ENCODE data around the gene OR14I1.

Gene OR14I1

DNA sequence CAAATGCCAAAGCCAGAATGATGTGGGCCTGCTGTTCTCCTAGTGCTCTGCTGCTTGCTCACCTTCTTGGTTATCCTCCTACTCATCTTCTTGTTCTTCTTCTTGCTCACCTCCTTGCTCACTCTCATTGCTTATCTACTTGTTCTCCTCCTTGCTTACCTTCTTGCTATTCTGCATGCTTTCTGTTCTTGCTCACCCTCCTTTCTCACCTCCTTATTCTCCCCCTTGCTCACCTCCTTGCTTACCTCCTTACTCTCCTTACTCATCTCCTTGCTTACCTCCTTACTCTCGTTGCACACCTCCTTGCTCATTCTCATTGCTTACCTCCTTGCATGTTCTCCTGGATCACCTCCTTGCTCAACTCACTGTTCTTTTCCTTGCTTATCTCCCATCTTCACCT is at the start of gene OR14I1:
Gene OR14I1, minus strand, starts transcription at position 53 of the 400 bp plus-strand sequence.
- no peak for DNase-seq

DNA sequence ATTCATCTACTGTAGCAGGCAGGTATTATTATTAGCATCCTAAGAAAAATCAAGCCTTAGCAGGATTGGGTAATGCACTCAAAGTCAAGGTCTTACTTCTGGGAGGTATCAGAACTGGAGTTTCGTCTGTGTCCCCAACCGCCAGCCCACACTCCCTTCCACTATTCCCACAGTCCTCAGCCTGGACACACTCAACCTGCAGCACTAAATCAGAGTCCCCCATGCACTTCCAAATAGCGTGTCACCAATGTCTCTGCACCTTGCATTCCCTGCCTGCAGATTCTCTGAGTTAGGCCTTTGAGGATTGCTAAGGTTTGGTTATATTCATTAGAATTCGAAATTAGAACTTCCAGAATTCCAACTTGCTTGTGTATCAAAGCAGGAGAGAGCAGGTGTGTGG is 49.1 kb upstream of the OR14I1 start:
- DNase-seq = no peak

DNA sequence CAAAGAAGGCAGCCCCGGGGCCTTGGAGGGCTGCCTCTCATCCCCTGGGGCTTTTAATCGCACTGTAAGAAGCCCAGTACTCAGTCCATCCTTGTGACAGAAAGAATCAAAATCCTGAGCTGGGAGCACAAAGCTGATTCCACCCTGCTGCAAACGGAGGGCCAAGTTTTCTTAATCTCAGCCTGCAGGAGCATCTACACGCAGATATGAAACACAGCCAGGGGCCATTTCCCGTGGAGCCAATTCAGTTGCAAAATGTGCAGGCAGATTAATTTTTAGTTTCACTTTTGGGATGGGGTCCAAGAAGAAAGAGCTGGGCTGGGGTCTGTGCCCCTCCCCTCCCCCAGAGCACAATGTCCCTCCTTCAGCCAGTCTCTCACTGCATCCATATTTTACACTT is 48.6 kb upstream of the OR14I1 start:
- DNase-seq = no peak

DNA sequence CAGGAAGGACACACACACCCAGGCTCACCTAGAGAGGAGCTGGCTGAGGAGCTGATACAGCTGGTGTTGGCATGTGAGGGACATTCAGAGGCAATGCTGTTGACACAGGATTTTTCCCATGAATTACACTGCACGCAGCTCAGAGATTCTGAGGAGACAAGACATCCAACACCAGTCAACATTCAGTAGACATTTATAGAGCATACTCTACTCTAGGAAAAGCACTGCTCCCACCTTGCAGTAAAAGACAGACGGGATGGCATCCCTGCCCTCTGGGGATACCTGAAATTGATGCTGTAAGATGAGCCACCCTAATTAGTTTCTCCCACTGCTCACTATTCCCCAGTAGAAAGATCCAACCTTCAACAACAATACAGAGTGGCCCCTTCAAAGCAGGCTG is 47.9 kb upstream of the OR14I1 start:
- no peak for DNase-seq

DNA sequence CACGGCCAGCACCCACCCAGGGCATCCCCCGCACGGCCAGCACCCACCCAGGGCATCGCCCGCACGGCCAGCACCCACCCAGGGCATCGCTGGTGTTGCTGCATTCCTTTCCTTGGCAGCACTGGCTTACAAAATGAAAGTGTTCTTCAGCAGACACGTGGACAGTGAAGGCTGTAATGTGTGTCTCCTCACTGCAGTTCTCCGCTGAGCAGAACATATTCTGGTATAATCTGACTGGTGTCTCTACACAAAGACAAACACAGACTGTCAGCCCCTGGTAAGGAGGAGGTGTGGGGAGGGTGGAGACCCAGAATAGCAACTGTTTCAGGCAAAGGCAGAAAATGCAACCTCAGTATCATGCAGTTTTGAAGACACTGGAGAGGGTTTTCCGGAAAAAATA is 45.6 kb upstream of the OR14I1 start:
- DNase-seq = no peak

DNA sequence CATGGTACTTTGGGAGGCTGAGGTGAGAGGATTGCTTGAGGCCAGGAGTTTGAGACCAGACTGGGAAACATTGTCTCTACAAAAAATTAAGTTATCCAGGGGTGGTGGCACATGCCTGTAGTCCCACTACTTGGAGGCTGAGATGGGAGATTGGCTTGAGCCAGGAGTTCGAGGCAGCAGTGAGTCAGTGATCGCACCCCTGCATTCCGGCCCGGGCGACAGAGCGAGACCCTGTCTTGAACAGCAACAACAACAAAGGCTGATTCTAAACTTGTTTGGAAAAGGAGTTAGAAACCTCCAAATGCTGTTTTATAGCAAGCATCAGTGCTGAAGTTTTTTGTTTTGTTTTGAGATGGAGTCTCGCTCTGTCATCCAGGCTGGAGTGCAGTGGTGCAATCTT is 38.3 kb upstream of the OR14I1 start:
- DNase-seq = no peak

DNA sequence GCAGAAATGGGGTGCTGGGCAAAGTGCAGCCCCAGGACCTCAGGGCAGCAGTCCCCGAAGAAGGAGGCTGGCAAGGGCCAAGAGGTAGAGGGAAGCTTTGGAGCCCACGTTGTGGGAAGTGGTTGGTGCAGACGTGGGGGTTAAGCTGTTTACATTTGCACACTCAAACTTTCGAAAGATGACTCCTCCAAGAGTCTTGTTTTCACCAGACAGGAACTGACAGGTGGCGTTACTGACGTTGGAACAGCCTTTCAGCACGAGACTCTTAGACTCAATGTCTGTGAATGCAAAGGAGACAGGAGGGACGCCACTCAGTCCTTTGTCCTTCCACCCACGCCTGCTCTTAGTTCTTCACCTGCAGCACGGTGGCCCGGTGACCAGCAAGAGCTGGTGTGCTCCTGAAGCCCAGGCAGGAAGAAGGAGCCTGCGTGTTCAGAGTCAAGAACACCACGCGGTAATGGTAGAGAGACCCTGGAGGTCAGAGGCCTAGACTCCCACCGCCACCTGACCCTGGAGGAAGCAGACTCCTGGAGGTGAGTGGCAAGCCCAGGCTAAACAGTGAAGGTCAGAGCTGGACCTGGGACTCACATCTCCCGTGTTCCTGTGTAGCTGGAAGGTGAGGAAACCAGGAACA is 37.1 kb upstream of the OR14I1 start:
- peak; percentile 10 for DNase-seq

DNA sequence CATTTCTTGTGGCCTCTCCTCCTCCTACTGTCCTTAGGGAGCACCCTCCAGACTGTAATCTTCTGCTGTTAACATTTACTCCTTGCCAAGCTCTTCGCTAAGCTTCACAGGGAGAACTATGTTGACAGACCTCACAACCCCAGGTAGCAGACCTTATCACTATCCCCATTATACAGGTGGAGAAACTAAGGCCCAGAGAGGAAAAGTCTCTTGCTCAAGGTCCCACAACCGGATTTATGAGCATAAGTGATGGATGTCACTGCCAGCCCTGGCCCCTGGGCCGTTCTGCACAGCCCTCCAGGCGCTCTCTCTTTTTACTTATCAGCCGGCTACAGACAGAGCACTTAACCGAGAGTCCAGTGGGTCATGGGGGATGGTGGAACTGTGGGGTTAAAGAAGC is 34.9 kb upstream of the OR14I1 start:
- no peak for DNase-seq

DNA sequence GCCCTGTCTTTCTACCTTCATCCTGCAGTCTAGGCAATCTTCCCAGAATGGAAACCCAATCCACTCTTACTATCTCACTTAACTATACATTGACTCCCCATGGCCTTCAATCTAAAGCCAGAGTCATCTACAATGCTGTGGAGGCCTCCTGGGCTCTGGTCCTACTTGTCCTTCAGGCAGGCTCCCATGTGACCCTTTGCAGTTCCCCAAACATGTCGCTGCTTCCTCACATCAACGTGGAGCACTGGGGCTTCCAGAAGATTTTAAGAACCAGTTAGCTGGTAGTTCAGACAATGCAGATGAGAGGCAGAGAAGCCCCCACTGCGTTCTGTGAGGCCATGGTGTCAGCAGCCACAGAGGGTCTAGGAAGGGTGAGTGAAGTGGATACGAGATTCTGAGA is 34.4 kb upstream of the OR14I1 start:
- no peak for DNase-seq

DNA sequence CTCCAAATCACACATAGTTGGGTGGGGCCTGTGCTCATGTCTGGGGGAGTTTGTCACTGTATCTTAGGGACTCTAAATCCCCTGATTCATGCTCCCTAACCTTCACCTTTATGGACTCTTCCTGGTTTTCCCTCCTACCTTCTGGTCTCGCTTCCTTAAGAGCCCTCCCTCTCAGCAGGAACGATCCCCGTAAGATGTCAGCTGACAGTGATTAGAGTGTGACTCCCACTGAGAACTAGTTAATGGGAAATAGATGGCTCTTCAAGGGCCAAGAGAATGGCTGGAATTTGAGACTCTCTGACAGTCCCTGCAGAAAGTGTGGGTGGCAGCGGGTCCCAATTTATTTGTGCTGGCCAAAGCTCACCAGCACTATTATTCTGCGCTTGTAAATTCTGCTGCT is 31.0 kb upstream of the OR14I1 start:
- DNase-seq = no peak

DNA sequence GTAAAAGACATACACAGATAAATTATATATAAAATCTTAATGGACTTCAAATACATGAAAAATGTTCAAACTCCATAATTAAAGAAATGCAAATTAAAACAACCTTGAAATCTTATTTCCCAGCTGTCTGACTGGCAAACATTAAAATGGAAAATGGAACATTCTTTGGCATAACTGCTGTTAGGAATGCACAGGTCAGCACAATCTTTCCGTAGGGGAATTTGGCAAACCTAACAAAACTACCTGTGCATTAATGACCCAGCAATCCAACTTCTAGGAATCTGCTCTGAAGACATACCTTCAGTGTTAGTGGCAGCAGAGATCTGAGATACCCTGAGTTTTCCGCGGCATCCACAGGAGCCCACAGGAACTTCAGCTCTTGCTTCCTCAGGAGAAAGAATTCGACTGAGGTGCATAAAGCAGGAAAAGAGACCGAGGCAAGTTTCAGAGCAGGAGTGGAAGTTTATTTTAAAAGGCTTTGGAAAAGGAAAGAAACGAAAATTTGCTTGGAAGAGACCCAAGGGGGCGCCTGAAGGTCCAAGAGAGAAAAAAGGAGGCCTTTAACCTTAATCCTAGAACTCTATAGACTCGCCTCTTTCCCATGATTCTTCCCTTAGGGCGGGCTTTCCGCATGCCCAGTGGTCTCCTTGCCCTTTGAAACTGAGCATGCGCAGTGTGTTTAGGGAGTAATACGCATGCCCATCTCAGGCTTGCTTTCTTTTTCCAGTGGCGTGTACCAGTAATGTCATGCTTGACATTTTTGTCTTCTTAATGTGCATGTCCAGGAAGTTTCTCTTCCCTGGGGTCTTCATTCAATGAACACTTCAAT is 28.2 kb upstream of the OR14I1 start:
- DNase-seq = no peak

DNA sequence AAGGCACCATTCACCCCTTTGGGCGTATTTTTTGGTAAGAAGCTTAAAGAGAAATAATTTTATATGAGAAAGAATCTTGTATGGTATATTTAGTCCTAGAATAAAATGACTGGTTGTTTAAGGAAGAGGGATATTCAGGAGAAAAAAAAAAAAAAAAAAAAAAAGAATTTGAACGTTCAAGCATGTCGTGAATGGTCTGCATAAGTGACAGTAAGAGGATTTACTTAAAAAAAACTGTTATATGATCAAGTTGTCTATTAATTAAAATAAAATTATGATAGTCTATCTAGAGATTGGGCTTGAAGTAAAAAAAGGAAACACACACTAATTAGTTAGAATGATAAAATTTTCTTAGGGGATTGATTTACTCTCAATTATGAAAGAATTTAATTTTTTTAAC is 11.7 kb upstream of the OR14I1 start:
- no peak for DNase-seq

DNA sequence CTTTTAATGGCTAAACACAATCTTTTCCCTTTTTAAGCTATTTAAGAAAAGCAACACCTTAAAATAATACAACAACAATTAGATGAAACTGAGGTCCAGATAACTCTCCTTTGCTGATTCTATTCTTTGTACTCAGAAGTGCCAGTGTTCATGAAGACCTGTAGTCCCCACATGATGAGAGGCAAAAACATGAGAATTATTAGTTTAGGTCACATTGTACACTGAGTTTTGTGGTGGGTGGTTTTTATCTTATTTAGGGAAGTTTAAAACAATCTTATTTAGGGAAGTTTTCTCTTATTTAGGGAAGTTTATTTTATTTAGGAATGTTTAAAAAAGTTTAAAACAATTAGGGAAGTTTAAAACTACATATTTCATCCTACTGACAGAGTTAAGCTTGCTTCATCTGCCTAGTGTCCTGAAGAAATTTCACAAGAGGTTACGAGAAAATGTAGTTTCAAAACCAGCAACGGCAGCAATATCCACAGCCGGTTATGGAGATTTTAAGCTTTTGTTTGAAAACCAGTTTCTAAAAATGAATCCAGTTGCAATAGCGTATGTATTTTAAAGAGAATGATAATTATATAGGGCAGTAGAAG is 7.8 kb upstream of the OR14I1 start:
- peak; percentile 88 for DNase-seq

DNA sequence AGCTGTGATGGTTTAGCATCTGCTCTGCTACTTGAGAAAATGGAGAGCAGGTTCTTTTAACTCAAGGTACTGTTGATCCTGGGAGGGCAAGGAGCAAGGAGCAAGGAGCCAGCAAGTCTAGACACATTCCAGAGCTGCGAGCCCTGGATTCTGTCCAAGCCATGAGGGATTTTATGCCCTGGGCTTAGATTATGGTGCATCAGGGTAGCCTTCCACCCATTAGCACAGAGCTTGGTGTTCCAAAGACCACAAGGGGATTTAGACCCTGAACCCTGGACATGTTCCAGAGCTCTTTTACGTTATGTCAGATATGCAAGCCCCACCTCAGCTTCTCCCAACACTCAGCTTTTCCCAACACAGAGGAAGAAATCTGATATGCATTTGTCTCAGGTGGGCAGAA is 2.0 kb upstream of the OR14I1 start:
- DNase-seq = no peak

DNA sequence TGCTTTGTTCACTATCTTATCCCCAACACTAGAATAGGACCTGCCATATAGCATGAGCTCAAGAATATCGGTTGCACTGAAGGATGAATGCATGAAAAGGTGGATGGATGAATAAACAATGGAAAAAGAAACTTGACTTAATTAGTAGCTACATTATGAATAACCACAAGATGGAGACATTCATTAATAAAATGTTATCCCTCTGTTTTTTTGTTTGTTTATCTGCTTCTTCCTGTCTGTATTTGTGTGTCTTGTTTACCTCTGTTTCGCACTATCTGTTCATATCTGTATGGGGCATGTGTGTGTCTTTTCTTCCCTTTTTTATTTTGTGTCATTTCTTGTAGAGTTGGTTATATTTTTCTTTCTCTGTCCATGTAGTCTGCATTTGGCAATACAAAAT is 1.1 kb upstream of the OR14I1 start:
- no peak for DNase-seq

DNA sequence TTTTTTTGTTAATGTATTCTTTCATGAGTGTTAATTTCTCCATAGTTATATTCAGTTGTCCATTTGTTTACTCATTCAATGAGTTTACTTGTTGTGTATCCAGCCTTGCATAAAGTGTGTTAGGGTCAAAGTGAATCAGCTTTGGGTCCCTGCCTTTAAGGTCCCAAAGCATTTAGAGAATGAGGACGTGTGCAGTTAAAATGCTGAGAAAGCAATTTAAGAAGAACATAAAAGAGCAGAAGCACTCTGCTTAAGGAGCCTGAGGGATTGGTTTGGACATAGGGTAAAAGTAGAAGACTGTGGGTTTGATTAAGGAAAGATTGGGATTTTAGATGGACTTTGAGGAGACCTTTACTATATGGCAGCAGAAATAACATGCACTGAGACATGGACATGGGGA is 3.5 kb downstream of the OR14I1 start:
- no peak for DNase-seq

DNA sequence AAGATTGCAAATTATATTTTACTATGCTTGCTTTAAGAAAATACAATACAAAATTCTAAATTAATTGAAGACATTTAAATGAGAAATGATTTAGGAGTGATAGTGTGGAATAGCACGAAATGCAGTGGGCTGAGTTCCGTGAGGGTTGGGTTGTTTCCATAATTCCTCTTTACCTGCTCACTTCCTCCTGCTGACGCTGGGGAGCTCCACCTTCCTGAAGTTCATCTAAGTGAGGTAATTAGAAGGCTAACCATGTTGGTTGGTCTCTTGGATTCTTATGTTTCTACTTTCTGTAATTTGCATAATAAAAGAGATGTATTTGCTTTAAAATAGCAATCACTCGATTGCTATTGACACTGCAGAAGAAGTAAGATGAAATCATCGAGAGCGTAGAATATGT is 4.7 kb downstream of the OR14I1 start:
- no peak for DNase-seq

DNA sequence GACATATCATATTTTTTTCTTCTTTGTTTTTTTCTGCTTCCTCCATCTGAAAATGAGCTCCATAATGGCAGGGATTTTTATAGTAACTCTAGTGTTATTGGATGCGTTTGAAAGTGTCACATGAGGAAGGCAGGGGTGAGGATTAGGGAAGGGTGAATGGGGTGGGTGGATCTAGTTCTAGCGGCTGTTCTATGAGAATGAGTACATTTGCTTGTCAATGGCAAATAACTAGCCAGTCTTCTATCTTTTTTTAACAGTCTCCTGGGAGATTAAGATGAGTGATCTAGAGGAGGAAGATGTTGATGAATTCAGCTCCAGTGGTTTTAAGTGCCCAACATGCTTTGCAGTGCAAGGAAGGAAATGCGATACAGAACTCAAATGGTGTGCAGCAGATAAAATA is 5.8 kb downstream of the OR14I1 start:
- DNase-seq = no peak

DNA sequence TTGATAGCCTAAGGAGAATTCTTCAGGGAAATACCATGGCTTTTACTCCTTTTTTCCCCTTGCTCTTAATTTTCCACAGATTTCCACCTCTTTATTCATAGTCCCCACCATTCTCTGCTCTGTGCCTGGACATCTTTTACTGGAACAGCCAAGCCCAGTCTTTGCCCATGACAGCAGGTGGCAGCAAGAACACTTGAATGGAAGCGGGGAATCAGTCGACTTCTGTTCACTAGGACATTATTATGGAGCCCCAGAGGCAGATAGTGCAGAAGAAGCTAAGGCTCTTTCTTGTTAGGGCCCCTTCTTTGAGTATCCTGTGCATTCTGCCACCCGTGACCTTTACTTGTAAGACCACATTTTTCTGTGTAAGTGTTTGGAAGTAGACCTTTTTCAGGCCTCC is 6.3 kb downstream of the OR14I1 start:
- peak; percentile 63 for DNase-seq

DNA sequence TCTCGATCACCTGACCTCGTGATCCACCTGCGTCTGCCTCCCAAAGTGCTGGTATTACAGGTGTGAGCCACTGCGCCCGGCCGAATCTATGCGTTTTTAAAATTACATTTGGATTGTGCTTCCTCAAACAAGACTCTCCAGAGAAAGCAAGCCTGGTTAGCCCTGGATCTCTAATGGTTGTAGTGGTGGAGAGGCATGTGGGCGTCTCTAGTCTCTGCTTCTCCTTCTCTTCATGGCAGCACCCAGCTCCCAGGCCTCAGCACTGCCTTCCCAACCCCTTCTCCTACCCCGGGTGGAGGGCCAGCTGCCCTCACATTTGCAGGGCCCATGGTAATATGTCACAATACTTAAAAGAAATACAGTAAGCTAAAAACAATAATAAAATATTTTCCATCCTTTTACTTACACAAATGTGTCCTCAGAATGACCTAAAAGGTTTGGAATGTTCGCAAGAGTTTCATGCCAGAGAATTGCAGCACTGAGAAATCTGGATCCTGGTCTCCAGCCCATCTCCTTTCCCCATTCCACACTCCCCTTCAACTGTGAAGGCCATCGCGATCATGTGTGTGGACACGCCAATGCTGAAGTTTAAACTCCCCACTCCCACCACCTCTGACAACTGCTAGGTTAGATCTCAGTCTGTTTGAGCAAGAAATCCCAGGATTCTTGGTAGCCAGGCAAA is 7.0 kb downstream of the OR14I1 start:
- DNase-seq = no peak

DNA sequence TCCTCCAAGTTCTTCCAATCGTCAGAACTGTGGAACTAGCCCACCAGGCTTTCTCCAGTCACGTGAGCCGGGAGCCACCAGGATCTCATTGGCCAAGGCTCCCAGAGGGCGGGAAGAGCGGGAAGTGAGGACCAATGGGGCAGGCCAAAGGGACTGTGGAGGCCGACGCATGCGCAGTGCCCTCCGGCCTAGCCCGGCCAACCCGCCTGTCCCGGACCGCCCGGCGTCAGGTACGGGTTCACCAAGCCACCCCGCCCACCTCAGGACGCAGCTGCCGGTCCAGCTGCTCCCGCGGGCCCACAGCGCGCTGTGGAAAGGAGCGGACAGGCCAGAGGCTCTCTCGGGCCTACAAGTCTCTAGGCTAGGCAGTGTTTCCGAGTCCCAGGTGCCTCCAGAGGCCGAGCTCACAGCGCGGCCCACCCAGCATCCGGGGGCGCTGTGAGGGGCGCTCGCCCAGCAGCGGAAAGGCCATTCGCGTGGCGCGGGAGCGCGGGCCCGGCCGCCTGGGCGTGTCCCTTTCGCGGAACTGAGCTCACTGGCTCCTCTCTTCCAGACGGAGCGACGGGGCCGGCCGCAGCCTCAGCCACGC is 10.9 kb downstream of the OR14I1 start:
- DNase-seq = no peak

DNA sequence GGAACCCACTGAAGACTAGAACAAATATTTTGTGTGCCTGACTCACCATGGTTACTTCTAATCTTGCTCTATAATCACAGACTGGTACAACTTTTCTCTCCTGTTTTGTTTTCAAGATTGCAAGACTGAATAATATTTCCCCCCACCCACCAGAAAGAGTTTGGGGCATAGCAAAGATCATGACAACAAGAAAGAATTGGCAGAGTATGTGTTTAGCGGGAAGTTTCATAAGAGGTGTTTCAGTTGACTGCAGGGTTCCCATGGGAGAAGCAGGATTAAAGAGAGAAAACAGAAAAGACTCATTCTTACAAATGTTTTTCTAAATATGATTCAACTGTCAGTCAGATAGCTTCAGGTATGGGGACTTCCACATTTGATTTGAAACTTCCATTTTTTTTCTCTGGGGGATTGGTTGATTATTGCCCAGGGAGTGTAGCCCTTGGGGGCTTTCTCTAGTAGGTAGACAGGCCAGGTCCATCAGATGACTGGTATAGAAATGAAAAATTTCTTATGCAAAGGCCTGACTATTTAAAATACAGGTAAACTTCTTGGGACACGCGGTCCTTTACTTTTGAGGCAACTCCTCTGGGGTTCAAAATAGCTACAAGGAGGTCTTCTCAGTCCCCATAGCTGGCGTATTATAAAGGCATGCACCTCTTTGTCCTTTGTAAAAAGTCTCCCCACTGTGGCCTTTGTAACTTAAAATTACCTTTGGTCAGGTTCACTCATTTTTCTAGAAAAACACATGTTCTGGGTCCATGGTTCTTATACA is 13.9 kb downstream of the OR14I1 start:
- no peak for DNase-seq

DNA sequence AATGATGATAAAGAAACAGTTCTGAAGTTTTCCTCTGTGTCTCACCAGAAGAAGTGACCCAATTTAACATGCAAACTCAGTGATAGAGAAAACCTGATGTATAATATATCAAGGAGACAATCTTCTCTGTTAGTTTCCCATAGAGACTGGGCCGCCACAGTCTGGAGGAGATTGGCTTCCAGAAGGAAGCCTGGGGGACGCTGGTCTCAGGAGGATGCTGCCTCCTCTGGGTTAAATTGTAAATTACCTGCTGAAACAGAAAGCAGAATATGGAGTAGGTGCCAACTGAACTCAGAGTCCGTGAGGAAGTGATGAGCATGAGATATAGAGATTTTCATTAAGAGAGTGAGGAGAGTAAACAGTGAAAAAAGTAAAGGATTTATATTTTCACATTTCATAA is 15.8 kb downstream of the OR14I1 start:
- DNase-seq = no peak

All from GF-D8 (cell line).